Cardiac muscle cell (in vitro differentiated cells and primary cell): ENCODE data around the gene TNFAIP1. TPM values are rescaled to one million over a fixed set of nuclear protein-coding genes. Genes with fewer than 3 reads are reported as not detected.
A peak's percentile ranks its signal among the peaks of the same experiment; 100 is the strongest.

ENCODE experiments used
- DNase-seq, 2 donors: peaks; one replicate each; pipeline versions ENCODE4 v3.0.0 to v3.0.0-alpha.2; 2010 to 2017; ENCODE audit warnings: low read depth in 1 of 2, low spot score in 1 of 2
- H3K27ac ChIP-seq: fragments of 200-600 bp; sonication (generic); 2 replicates; pipeline ENCODE4 v1.5.1; 2016
- H3K27me3 ChIP-seq: fragments of 200-600 bp; sonication (generic); 2 replicates; pipeline ENCODE4 v1.6.0; 2016; ENCODE audit warnings: control low read depth
- H3K36me3 ChIP-seq: fragments of 200-600 bp; sonication (generic); 2 replicates; pipeline ENCODE4 v1.5.1; 2016; ENCODE audit warnings: control low read depth
- H3K4me1 ChIP-seq: fragments of 200-600 bp; sonication (generic); 2 replicates; pipeline ENCODE4 v1.8.1; 2017; ENCODE audit warnings: low read depth, mild to moderate bottlenecking, mixed run types
- H3K4me3 ChIP-seq: fragments of 200-600 bp; sonication (generic); 2 replicates; pipeline ENCODE4 v1.5.1; 2016; ENCODE audit warnings: mild to moderate bottlenecking
- H3K9me3 ChIP-seq: fragments of 200-600 bp; sonication (generic); 2 replicates; pipeline ENCODE4 v1.5.1; 2017; ENCODE audit warnings: low read depth, mild to moderate bottlenecking, control low read depth
- CTCF ChIP-seq: IDR thresholded peaks from 2 replicates; pipeline ENCODE4 v1.5.1; 2012; ENCODE audit warnings: low read depth, mild to moderate bottlenecking, low read length
- polyA plus RNA-seq: library from polyadenylated mRNA; unstranded; fragments of >200 nt; fragmentation: Nextera tagmentation; extraction: Ambion mirVana; gene quantifications from 2 replicates; pipeline ENCODE4 v1.2.1, GENCODE V29; 2016
- total RNA-seq: library from RNA; depleted of rRNA; stranded (reverse); fragments of >200 nt; gene quantifications from 2 replicates; pipeline ENCODE4 v1.2.3, GENCODE V29; 2016

Gene TNFAIP1
- total and polyA plus RNA-seq, 2 experiments from 2014 or later = 35.7 to 56.5 TPM

DNA sequence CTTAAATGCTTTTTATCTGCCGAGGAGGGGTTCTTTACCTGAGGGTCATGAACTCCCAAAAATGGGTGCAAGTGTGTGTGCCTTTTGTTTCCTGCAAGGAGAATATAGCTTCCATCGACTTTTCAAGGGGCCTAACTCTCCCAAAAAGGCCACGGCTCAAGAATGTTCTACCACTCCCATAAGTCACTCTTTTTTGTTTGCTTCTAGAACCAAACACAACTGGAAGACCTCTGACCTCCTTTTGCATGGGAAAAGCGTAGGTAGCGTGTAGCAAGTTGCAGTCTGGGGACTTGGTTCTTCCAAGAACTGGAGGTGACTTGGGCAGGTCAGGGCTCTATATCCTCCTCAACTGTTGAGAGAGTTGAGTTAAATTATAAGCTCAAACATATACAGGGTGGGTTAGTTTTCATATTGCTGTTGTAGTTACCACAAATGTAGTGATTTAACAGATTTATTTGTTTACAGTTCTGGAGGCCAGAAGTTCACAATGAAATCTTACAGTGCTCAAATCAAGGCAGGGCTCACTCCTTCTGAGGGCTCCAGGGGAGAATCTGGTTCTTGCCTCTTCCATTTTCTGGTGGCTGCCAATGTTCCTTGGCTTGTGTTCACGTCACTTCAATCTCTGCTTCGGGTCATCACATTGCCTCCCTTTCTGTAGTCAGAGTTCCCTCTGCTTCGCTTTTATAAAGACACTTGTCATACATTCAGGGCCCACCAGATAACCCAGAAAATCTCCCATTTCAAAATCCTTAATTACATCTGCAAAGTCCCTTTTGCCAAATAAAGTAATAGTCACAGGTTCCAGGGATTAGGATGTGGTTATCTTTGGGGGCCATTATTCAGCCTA lies 15.1 kb upstream of the TNFAIP1 start:
- no peaks in the 10 kb centered on the region for H3K9me3 ChIP-seq
- no peak for TF ChIP-seq CTCF
- DNase-seq = no peak
- H3K27ac ChIP-seq = no peak overlapping the region
- H3K27me3 ChIP-seq = no peaks in the 10 kb centered on the region
- H3K36me3 ChIP-seq = no peaks in the 10 kb centered on the region
- H3K4me1 ChIP-seq = peaks cover 13% of the 10 kb centered on the region
- peak overlapping the region; percentile 42 for H3K4me3 ChIP-seq

GRCh38 chr17:28324267-28324745 lies 11.3 kb upstream of the TNFAIP1 start:
- DNase-seq = no peak
- Histone ChIP-seq H3K4me3 (no peak overlapping the region), H3K9me3 (no peaks in the 10 kb centered on the region), H3K4me1 (peaks cover 9% of the 10 kb centered on the region), H3K27ac (no peak overlapping the region), H3K36me3 (peaks cover 13% of the 10 kb centered on the region), H3K27me3 (no peaks in the 10 kb centered on the region)
- no peak for TF ChIP-seq CTCF

DNA sequence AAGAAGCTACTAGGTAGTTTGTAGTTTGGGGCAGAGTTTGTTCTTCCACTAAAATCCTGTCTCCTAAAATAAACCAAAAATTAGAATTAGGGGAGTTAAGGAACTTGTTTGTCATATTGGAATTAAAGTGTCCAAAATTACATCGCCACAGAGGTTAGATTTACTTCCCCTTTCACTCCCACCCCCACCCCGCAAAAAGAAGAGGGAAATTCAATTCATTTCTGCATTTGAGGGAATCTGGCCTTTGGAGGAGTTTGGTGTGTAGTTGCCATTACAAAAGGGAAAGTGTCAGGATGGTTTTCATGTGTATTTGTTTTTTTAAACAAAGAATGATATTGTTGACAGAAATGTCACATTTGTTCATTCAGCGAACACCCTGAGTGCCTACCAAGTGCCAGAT lies 10.8 kb upstream of the TNFAIP1 start:
- H3K27ac ChIP-seq = no peak overlapping the region
- H3K4me1 ChIP-seq = peaks cover 7% of the 10 kb centered on the region
- no peak for DNase-seq
- no peaks in the 10 kb centered on the region for H3K27me3 ChIP-seq
- no peak overlapping the region for H3K4me3 ChIP-seq
- H3K9me3 ChIP-seq = no peaks in the 10 kb centered on the region
- peaks cover 13% of the 10 kb centered on the region for H3K36me3 ChIP-seq
- TF ChIP-seq CTCF = no peak

DNA sequence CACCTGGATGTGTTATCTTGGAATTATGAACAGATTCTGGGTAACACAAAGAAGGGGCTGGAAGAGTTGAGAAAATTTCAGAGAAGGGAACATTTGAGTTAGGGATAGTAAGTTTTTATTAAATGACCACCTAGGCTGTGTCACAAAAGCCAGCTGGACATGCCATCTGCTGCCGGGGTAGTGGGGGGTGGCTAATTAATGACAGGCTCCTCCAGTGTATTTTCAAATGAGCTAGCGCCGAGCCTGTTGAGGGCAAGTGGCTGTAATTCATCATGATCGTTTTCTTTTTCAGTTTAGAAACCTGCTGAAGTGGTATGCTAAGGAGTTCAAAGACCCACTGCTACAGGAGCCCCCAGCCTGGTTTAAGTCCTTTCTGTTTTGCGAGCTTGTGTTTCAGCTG lies 10.3 kb upstream of the TNFAIP1 start:
- Histone ChIP-seq H3K27me3 (no peaks in the 10 kb centered on the region), H3K36me3 (peaks cover 13% of the 10 kb centered on the region), H3K9me3 (no peaks in the 10 kb centered on the region), H3K4me3 (no peak overlapping the region), H3K4me1 (peaks cover 3% of the 10 kb centered on the region), H3K27ac (no peak overlapping the region)
- DNase-seq = no peak
- TF ChIP-seq CTCF = no peak

DNA sequence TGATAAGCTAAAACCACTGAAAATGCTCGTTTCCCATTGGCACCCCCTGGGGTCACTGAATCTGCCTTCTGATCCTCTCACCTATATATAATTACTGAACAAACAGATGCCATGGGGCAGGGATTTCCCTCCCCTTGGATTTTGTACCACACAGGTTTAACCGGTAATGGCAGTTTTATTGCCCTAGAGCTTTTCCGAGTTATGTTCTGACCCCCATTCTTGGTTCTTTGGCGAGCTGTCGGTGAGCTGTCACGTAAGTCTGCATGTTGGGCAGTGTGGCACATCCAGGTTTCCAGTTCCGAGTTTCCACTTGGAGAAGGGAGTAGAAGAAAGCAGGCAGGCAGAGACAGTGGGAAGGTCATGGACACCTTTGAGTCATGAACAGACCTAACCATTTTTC lies 9.4 kb upstream of the TNFAIP1 start:
- no peaks in the 10 kb centered on the region for H3K4me1 ChIP-seq
- no peak overlapping the region for H3K4me3 ChIP-seq
- TF ChIP-seq CTCF = no peak
- no peaks in the 10 kb centered on the region for H3K27me3 ChIP-seq
- H3K9me3 ChIP-seq = no peaks in the 10 kb centered on the region
- H3K27ac ChIP-seq = no peak overlapping the region
- peaks cover 13% of the 10 kb centered on the region for H3K36me3 ChIP-seq
- DNase-seq = no peak
